EH (cell line): ENCODE results near the gene ST14.
A peak's percentile ranks its signal among the peaks of the same experiment; 100 is the strongest.

Experiments
- DNase-seq: peaks from one replicate; pipeline ENCODE4 v3.0.0-alpha.2; 2015; ENCODE audit warnings: low read depth

Gene ST14

GRCh38 chr11:130159657-130160497 lies at the start of gene ST14:
TSS of gene ST14 (plus strand) at chr11:130159782. CDS start at chr11:130159980, 198 bp downstream.
- no peak for DNase-seq

GRCh38 chr11:130110339-130111108 lies 49.1 kb upstream of the ST14 start:
- DNase-seq: no peak

DNA sequence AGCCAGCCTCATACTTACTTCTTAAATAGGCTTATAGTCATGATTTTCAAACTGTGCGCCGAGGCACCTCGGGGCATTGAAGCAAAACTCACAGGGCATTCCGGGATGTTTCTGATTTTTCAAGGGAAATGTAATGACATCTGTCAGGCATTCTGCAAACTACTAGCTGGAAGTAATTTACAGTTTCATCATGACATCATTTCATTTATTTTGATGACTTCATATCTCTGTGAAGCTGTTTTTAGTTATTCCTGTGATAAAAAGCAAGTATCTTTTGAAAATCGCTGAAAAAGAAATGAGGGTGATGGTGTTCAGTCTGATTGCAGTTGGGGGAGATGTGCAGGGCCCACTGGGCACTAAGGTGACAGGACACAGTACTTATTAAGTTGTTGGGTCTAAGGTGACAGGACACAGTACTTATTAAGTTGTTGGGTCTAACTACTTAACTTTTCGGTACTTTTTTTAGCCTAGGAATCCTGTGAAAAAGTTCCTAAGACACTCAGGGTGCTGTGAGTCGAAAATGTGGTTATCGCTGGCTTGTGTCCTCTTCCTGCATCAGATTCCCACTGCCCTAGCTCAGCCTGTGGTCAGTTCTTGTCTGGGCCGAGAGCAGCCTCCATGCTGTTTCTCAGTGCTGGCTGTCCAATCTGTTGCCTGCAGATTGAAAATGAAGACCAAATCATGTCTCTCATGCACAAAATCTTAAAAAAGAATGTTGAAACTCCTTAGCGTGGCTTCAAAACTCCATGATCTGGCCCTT lies 47.3 kb upstream of the ST14 start:
- DNase-seq: no peak

DNA sequence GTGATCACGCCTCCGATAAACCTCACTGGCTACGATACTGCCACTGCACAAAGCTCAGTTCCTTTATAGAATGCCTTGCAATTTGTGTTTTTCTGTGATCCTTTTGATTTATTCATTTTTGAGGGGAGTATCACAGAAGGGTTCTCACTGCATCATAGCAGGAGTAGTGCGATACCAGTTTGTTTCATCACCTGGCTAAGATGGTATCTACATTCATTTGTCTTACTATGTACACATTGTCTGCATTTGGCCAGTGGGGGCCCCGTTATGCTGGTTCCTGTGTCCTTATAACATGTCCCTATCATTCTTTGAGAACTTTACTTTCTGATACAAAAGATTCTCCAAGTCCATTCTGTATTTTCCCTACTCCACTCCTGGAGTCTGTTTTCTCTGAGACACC lies 45.3 kb upstream of the ST14 start:
- DNase-seq: no peak

DNA sequence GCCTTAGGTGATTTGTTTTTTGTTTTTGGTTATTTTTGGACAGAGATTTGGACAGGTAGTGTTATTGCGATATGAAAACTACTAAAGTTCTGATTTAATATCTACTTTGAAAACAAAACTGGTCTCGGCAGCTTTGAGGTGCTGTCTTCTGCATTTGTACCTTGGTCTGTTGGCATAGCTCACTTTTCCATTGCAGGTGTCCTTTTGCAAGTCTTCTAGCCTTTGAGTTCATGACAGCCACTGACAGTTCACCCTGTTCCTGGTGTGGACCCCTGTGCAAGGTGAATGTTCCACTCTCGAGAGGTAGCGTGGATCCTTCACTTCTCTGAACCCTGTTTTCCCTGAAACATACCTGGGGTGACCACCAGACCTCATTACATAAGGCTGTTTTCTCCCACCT lies 44.9 kb upstream of the ST14 start:
- DNase-seq: no peak

DNA sequence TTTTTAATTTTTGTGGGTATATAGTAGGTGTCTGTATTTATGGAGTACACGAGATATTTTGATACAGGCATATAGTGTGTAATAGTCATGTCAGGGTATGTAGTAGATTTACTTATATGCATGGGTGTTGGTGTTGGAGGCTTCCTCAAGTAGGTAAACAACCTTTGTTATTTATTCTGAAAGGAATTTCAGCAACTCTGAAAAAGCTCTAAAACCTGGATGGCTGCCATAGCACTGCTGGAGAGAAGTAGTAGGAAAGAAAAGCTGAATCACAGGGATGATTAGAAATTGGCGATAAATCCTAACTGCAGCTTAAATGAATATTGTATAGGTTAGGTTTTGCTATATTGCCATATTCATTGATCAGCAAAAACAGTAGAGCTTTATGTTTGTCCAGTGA lies 44.4 kb upstream of the ST14 start:
- DNase-seq: peak; percentile 37

- no peak for DNase-seq
Observed at GRCh38 chr11:130118165-130118564, 41.4 kb upstream of the ST14 start.

GRCh38 chr11:130118636-130119387 lies 40.8 kb upstream of the ST14 start:
- no peak for DNase-seq

- DNase-seq: no peak
Observed at GRCh38 chr11:130120045-130120444, 39.5 kb upstream of the ST14 start.

GRCh38 chr11:130121445-130121978 lies 38.1 kb upstream of the ST14 start:
- DNase-seq: peak; percentile 61

GRCh38 chr11:130122141-130122575 lies 37.4 kb upstream of the ST14 start:
- no peak for DNase-seq

DNA sequence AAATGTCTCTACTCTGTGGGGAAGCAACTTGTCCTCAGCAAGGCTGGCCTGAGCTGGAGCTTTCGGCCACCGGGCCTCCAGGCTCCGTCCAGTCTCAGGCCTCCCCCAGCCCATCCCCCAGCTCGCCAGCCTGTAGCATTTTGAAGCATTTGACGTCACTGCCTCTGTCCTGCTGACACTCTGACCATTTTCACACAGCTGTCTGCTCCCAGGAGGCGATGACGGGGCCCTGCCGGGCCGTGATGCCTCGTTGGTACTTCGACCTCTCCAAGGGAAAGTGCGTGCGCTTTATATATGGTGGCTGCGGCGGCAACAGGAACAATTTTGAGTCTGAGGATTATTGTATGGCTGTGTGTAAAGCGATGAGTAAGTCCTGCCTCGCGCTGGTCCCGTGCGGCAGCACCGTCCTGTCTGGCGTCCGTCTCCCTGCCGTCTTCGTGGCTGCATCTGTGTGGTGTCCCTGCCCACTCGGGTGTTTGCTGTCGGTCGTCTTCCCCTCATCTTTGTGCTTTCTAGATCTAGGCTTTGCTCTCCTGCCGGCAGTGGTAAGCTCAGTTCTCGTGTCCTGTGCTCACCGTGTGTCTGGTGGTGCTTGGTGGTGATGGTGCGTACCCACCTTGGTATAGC lies 36.1 kb upstream of the ST14 start:
- no peak for DNase-seq

DNA sequence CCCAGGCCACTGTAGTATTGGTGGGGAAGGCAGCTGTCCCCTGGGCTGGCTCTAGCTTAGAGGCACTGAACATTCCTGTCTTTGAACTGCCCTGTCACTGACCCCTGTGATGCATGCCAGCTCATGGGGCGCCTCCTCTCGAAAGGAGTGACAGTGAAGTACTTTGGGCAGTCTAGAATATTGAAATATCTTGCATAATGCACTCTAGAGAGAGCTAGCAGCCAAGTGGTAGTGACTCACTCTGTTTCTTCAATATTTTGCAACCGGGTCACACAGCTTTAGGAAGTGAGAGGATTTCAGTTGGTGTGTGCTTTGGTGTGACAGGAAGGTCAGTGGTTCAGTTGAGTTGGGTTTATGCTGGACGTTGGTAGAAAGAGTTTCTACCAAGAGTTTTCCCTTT lies 35.5 kb upstream of the ST14 start:
- peak; percentile 88 for DNase-seq

- DNase-seq: no peak
Observed at GRCh38 chr11:130125638-130126037, 33.9 kb upstream of the ST14 start.

- no peak for DNase-seq
Observed at GRCh38 chr11:130126516-130126915, 33.1 kb upstream of the ST14 start.

GRCh38 chr11:130127509-130127908 lies 32.1 kb upstream of the ST14 start:
- DNase-seq: no peak

- no peak for DNase-seq
Observed at GRCh38 chr11:130128626-130129025, 31.0 kb upstream of the ST14 start.

DNA sequence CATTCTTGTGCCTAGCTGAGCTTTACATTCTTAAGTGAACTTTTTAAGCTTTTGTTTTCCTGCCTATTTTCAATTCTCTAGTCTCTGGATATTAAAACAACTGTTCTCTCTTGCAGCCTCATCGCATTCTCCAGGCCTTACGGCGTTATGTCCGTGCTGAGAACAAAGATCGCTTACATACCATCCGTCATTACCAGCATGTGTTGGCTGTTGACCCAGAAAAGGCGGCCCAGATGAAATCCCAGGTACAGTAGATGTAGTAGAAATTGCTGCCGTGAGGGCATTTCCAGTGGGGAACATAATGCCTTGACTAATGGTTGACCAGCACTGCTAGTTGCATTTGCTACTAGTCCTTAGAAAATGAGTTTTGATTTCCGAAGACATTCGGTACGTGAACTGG lies 29.7 kb upstream of the ST14 start:
- DNase-seq: no peak

DNA sequence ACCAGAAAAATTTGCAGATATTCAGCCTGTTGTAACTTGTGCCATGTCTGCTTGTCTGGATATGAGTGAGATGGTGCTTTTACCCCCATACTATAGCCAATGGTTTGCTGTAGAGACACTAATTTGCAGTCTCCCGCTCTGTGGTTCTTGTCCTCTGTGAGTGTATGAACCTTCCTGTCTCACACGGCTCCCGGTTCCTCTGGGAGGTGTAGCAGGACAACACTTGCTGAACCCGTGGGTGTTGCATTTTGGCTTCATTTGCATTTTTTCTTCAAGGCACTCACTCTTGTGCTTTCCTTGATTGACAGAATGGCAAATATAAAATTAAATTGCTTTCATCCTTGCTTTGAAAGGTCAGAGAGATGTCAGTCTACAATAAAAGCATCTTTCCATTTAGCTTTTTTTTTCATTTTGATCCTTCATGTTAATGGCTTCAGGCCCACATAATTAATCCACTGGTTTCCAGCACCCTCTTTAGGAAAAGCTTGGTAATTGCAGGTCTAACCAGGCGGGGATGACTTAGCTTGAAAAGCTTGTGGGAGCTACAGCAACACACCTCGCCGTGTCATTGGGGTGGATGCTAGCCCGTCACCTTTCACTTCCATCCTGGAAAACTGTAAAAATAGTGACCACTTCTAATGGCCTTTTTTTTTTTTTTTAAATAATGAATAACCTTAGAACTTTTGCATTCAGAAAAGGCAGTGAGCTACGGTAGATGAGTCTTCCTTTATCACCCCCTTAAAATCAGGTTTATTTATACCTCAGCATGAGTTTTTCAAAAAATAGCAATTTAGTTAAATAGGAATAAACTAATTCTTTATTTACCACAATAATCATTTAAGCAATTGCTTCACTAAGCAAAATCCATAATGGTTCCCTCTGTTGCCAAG lies 27.4 kb upstream of the ST14 start:
- DNase-seq: peak; percentile 72

DNA sequence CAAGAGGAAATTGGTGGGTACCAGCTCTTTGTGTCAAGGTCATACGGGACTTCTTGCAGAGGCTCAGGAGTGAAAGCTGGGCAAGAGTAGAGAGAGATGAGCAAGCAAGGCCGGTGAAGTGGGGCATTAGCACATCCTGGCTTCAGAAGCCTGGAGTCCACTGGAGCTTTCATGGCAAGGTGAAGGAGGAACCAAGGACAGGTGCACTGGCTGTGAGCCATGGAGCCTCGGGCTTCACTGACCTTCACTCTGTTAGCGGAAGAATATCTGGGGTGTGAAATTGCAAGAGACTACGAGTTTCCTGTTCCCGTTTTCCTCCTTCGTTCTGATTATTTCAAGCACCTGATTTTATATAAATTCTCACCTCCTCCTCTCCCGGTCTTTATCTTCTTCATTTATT lies 25.9 kb upstream of the ST14 start:
- no peak for DNase-seq
